WTC11 (cell line): Measurements from ENCODE around the gene ZNF3.

Source experiments
- ATF2 ChIP-seq: sonication (generic); formaldehyde crosslinking; IDR thresholded peaks from 2 replicates; pipeline ENCODE4 v1.8.1; 2022; ENCODE audit warnings: low read depth, missing genetic modification reagents, borderline replicate concordance
- CTCF ChIP-seq: fragments of 200-600 bp; IDR thresholded peaks from 2 replicates; pipeline ENCODE4 v1.8.0; 2022; ENCODE audit warnings: antibody characterized with exemption
- IRF2 ChIP-seq: sonication (generic); formaldehyde crosslinking; IDR thresholded peaks from 2 replicates; pipeline ENCODE4 v1.8.0; 2022; ENCODE audit warnings: low read depth, missing genetic modification reagents, borderline replicate concordance
- MAX ChIP-seq: sonication (generic); formaldehyde crosslinking; IDR thresholded peaks from 2 replicates; pipeline ENCODE4 v1.8.0; 2022; ENCODE audit warnings: mild to moderate bottlenecking, missing genetic modification reagents
- NR2C2 ChIP-seq: sonication (generic); formaldehyde crosslinking; IDR thresholded peaks from 2 replicates; pipeline ENCODE4 v1.8.0; 2022; ENCODE audit warnings: mild to moderate bottlenecking, missing genetic modification reagents
- PREB ChIP-seq: sonication (generic); formaldehyde crosslinking; IDR thresholded peaks from 2 replicates; pipeline ENCODE4 v1.8.1; 2022; ENCODE audit warnings: mild to moderate bottlenecking, missing genetic modification reagents, moderate library complexity, borderline replicate concordance
- TP53 ChIP-seq: sonication (generic); formaldehyde crosslinking; IDR thresholded peaks from 2 replicates; pipeline ENCODE4 v1.8.1; 2023; ENCODE audit warnings: mild to moderate bottlenecking, missing genetic modification reagents
- ZNF281 ChIP-seq: sonication (generic); formaldehyde crosslinking; IDR thresholded peaks from 2 replicates; pipeline ENCODE4 v1.8.0; 2023; ENCODE audit warnings: mild to moderate bottlenecking, missing genetic modification reagents

GRCh38 chr7:100118388-100119071 is 37.0 kb upstream of the ZNF3 start:
- TF ChIP-seq IRF2 (CRISPR knock-in tag): no peak
- no peak for TF ChIP-seq CTCF
- TF ChIP-seq ZNF281 (CRISPR knock-in tag): no peak
- TF ChIP-seq MAX: no peak
- no peak for TF ChIP-seq ATF2
- no peak for TF ChIP-seq TP53
- TF ChIP-seq NR2C2 (CRISPR knock-in tag): no peak
- TF ChIP-seq PREB: no peak
